BLaER1 (cell line): ENCODE results near the gene POFUT2.

Source experiments
- H3K27ac ChIP-seq: shearing (Covaris generic); formaldehyde crosslinking; 2 replicates; pipeline ENCODE4 v1.8.1; 2022
- H3K27me3 ChIP-seq: shearing (Covaris generic); formaldehyde crosslinking; 2 replicates; pipeline ENCODE4 v1.8.1; 2022
- H3K36me3 ChIP-seq: shearing (Covaris generic); formaldehyde crosslinking; 2 replicates; pipeline ENCODE4 v1.8.1; 2022
- H3K4me1 ChIP-seq: shearing (Covaris generic); formaldehyde crosslinking; 2 replicates; pipeline ENCODE4 v1.8.1; 2022
- H3K4me2 ChIP-seq: shearing (Covaris generic); formaldehyde crosslinking; 2 replicates; pipeline ENCODE4 v1.8.1; 2022
- H3K4me3 ChIP-seq: shearing (Covaris generic); formaldehyde crosslinking; 2 replicates; pipeline ENCODE4 v1.8.1; 2022
- H3K9ac ChIP-seq: shearing (Covaris generic); formaldehyde crosslinking; 2 replicates; pipeline ENCODE4 v1.8.1; 2022
- H3K9me3 ChIP-seq: shearing (Covaris generic); formaldehyde crosslinking; 2 replicates; pipeline ENCODE4 v1.8.1; 2022
- H4K20me1 ChIP-seq: shearing (Covaris generic); formaldehyde crosslinking; 2 replicates; pipeline ENCODE4 v1.8.1; 2022
- Cebpa-rat ChIP-seq: shearing (Covaris generic); IDR thresholded peaks from 2 replicates; pipeline ENCODE4 v1.8.1; 2022

The POFUT2 gene, protein sequence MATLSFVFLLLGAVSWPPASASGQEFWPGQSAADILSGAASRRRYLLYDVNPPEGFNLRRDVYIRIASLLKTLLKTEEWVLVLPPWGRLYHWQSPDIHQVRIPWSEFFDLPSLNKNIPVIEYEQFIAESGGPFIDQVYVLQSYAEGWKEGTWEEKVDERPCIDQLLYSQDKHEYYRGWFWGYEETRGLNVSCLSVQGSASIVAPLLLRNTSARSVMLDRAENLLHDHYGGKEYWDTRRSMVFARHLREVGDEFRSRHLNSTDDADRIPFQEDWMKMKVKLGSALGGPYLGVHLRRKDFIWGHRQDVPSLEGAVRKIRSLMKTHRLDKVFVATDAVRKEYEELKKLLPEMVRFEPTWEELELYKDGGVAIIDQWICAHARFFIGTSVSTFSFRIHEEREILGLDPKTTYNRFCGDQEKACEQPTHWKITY

DNA sequence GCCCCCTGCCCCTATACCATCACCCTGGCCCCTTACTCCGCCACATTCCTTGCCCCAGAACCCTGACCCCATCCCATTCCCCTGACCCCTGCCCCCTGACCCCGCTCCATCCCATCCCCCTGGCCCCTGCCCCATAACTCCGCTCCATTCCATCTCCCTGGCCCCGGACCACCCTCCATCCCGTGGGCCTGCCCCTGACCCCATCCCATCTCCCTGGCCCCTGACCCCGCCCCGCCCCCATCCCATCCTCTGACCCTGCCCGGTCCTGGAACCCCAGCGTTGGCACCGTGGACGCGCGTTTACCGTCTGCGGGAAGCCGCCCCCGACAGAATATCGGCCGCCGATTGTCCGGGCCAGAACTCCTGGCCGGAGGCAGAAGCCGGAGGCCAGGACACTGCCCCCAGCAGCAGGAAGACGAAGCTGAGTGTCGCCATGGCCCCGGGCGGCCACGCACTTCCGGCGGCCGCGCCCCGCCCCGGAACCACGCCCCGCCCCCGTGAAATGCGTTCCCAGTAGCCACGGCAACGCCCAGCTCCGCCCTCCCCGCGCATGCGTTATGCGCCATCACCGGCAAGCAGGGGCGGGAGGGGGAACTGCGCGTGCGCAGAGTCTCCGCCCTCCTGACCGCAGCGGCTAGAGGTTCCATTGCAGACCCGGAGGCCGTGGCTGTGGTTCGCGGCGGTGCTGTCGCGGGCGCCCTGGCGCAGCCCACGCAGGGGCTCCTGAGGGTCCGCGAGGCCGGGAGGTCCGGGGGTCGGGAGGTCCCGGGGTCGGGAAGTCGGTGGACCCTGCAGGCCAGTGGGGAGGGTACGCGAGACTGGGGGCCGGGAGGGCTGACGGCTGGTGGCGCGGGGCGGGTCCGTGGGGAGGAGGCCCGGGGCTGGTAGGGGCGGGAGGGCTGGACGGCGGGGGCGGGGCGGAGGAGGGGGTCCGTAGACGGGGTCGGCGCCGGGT is at the start of gene POFUT2:
Gene POFUT2, minus strand, starts transcription at position 458 of the 954 bp plus-strand sequence. Its CDS starts 24 bp downstream, at position 434.
- TF ChIP-seq Cebpa-rat, result no peak
- no peak within 1 kb of the TSS for H3K27ac ChIP-seq

DNA sequence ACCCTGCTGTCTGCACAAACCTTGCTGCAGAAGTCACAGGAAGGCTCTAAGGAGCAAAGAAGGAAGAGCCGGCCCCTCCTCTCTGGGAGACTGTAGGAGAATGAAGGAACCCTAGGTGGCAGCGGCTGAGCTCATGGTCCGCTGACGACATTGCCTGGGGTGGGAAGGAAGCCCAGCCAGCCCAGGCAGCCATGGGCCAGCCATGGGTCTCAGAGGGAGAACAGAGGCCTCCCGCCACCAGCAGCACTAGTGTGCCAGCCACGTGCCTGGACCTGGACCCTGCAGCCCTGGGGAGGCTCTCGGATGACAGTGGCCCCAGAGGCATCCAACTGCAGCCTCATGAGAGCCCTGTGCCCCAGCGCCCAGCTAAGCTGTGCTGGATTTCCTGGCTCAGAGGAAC is 49.2 kb upstream of the POFUT2 start:
- Histone ChIP-seq H3K9me3 (no peaks in the 10 kb centered on the region), H3K36me3 (no peaks in the 10 kb centered on the region), H3K9ac (no peak overlapping the region), H3K4me2 (peak overlapping the region; percentile 35), H3K27me3 (no peaks in the 10 kb centered on the region), H3K4me1 (peaks cover 16% of the 10 kb centered on the region), H4K20me1 (no peaks in the 10 kb centered on the region), H3K4me3 (no peak overlapping the region), H3K27ac (0 out of 2 replicates have a peak overlapping the region, but pooled peaks have one; percentile 15)
- TF ChIP-seq Cebpa-rat, result no peak

More for the DNA sequence above, at the start of gene POFUT2:
- H3K27me3 ChIP-seq, result no peaks in the 10 kb centered on the region
- peak within 1 kb of the TSS; percentile 73 for H3K9ac ChIP-seq
- H3K36me3 ChIP-seq, result peaks cover 25% of the 10 kb centered on the region
- H3K9me3 ChIP-seq, result no peaks in the 10 kb centered on the region
- H3K4me3 ChIP-seq, result peak within 1 kb of the TSS; percentile 72
- H3K4me1 ChIP-seq, result peaks cover 39% of the 10 kb centered on the region
- peaks cover 35% of the 10 kb centered on the region for H4K20me1 ChIP-seq
- peak within 1 kb of the TSS; percentile 94 for H3K4me2 ChIP-seq

DNA sequence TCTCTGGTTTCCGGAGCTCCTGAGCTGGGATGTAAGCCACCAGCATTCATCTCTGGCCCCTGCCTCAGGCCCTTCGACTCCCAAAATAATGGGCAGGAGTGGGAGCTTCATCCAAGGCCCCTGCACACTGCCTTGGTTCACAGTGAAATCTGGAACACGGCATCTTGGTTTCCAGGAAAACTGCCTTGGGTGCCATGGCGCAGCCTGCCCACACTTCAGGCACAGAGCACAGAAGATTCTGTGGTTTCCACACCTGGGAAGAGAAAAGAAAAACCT is 48.8 kb upstream of the POFUT2 start:
- Histone ChIP-seq H3K4me3 (no peak overlapping the region), H3K4me2 (peak overlapping the region; percentile 35), H3K9me3 (no peaks in the 10 kb centered on the region), H3K27ac (no peak overlapping the region), H3K27me3 (no peaks in the 10 kb centered on the region), H4K20me1 (no peaks in the 10 kb centered on the region), H3K9ac (no peak overlapping the region), H3K36me3 (no peaks in the 10 kb centered on the region), H3K4me1 (peaks cover 14% of the 10 kb centered on the region)
- TF ChIP-seq Cebpa-rat, result no peak

DNA sequence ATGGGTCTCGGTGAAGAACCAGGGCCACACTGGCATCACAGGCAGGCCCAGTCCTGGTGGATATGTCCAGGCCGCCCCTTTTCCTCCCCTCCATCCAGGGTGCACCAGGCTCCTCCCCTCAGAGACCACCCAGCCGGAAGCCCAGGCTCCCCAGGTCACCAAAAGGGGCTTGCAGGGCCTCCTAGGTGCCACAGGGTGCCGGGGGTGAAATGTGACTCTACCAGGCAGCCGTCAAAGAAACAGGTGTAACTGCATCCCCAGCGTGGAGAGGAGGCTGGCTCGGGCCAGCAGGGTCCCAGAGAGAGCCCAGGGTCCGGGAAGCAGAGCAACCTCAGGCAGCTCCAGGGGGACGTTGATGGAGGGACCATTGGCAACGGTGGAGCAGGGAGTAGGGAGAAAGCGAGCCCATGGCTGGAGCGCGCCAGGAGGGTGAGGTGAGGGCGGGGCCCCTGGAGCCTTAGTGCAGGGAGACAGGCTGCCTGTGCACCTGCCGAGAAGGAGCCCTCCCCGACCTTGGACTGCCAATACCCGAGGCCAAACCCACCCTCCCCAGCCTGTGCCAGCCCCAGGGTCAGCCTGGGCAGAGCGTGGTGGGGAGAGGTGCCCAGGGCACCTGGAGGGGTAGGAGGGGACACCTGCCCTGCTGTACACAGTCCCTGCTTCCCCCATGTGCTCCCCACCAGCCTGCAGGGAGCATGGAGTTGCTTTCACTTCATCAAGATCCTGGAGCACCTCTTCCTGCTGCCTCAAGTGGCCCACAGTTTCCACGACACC is 48.3 kb upstream of the POFUT2 start:
- H3K4me2 ChIP-seq, result peak overlapping the region; percentile 35; the same call in 1 of the 2 replicates
- H3K36me3 ChIP-seq, result no peaks in the 10 kb centered on the region
- no peak overlapping the region for H3K9ac ChIP-seq
- H4K20me1 ChIP-seq, result no peaks in the 10 kb centered on the region
- H3K4me1 ChIP-seq, result peaks cover 16% of the 10 kb centered on the region
- no peak overlapping the region for H3K27ac ChIP-seq
- H3K9me3 ChIP-seq, result no peaks in the 10 kb centered on the region
- no peaks in the 10 kb centered on the region for H3K27me3 ChIP-seq
- TF ChIP-seq Cebpa-rat, result no peak
- H3K4me3 ChIP-seq, result no peak overlapping the region

DNA sequence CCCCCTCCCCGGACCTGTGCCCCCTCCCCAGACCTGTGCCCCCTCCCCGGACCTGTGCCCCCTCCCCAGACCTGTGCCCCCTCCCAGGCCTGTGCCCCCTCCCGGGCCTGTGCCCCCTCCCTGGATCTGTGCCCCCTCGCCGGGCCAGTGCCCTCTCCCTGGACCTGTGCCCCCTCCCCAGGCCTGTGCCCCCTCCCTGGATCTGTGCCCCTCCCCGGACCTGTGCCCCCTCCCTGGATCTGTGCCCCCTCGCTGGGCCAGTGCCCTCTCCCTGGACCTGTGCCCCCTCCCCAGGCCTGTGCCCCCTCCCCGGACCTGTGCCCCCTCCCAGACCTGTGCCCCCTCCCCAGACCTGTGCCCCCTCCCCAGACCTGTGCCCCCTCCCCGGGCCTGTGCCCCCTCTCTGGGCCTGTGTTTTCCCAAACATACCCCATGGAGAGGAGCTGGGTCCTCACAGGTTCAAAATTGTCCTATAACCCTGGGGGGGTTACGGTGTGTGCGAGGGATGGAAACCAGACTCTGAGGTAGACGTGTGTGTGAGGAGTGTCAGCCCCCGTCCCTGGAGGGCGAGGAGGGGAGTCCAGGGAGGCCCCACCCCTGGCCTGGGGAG is 47.6 kb upstream of the POFUT2 start:
- Histone ChIP-seq H3K9me3 (no peaks in the 10 kb centered on the region), H3K27me3 (no peaks in the 10 kb centered on the region), H3K36me3 (no peaks in the 10 kb centered on the region), H3K27ac (no peak overlapping the region), H4K20me1 (no peaks in the 10 kb centered on the region), H3K9ac (no peak overlapping the region), H3K4me2 (no peak overlapping the region), H3K4me3 (no peak overlapping the region), H3K4me1 (peaks cover 16% of the 10 kb centered on the region)
- TF ChIP-seq Cebpa-rat, result no peak

DNA sequence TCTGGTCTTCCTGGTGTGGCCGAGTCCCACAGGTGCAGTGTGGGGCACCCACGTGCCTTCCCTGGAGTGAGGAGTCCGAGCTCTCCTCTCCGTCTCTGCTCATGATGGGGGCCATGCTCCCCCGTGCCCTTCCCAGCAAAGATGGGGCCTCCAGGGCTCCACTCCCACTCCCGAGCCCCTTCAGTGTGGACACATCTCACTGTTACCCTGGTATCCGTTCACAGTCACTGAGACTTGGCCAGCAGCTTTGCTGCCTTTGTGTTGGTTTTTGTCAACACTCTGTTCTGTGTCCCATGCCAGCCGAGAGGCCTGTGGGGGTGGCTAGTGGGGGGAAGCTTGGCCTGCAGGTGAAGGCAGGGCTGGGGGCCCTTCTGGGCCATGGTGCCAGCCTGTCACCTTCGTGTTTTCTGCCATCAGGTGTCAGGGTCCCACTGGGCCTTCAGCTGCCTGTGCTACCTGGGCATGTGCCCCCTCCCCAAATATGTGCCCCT is 46.9 kb upstream of the POFUT2 start:
- Histone ChIP-seq H3K4me2 (no peak overlapping the region), H3K4me3 (no peak overlapping the region), H3K27ac (no peak overlapping the region), H3K27me3 (no peaks in the 10 kb centered on the region), H3K4me1 (peaks cover 16% of the 10 kb centered on the region), H4K20me1 (no peaks in the 10 kb centered on the region), H3K36me3 (no peaks in the 10 kb centered on the region), H3K9ac (no peak overlapping the region), H3K9me3 (no peaks in the 10 kb centered on the region)
- no peak for TF ChIP-seq Cebpa-rat

DNA sequence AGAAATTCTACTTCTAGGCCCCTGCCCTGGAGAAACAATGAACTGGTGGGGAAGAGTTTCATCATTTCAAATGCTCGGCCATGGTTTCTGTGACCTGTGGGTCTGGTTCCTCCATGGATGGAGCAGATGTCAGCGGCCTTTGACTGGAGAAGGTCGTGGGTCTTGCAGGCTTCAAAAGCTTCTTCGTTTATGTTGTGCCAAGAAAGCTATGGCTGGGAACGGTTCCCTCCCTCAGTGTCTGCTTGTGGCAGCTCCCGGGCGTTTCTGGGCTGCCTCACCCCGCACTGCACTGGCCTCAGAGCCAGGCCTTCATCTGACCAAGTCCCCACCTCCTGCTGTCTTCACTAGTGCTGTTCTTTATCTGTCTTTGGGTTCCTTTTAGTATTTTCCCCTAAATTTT is 46.4 kb upstream of the POFUT2 start:
- Histone ChIP-seq H4K20me1 (no peaks in the 10 kb centered on the region), H3K4me3 (no peak overlapping the region), H3K4me1 (peaks cover 16% of the 10 kb centered on the region), H3K4me2 (no peak overlapping the region), H3K9me3 (no peaks in the 10 kb centered on the region), H3K36me3 (no peaks in the 10 kb centered on the region), H3K27ac (no peak overlapping the region), H3K9ac (no peak overlapping the region), H3K27me3 (no peaks in the 10 kb centered on the region)
- TF ChIP-seq Cebpa-rat, result no peak

DNA sequence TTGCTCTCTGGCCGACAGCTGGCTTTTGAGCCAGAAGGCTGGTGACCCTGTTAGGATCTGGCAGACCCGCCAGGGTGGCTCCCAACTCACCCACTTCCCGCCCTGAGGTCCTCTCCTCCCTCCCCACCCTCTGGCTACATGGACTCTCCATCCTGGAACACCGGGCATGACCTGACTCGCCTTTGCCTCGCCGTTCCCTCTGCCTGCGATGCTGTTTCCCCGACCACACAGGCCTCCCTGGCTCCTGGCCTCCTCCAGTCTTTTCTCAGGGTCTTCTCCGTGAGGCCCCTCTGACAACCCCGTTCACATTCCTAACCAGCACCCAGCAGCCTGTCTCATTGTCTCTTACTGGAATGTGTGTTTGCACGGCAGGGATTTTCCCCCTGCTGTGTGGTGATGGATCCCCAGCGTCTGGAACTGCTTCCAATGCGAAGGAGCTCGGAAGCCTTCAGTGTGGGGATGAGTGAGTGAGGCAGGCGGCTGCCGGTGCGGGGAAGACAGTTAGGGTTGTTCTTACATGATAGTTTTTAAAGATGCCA is 46.0 kb upstream of the POFUT2 start:
- H3K27me3 ChIP-seq, result no peaks in the 10 kb centered on the region

More for the DNA sequence above, 46.0 kb upstream of the POFUT2 start:
- H3K4me1 ChIP-seq, result peaks cover 16% of the 10 kb centered on the region
- no peak overlapping the region for H3K4me2 ChIP-seq
- no peak for TF ChIP-seq Cebpa-rat
- H3K9ac ChIP-seq, result no peak overlapping the region
- no peaks in the 10 kb centered on the region for H3K36me3 ChIP-seq
- no peaks in the 10 kb centered on the region for H3K9me3 ChIP-seq
- no peak overlapping the region for H3K27ac ChIP-seq
- no peaks in the 10 kb centered on the region for H4K20me1 ChIP-seq
- H3K4me3 ChIP-seq, result no peak overlapping the region
